ENCODE results near the gene SPRED1.
"Not testable (repeated sequence)": the region's sequence is repeated elsewhere in the genome, so short reads cannot be mapped to it uniquely, and the experiment has no call there.

Gene SPRED1

GRCh38 chr15:38237021-38237420, 15.6 kb upstream of the SPRED1 start:
- not testable (repeated sequence) for DNase-seq

- DNase-seq, result no peak
Observed at GRCh38 chr15:38238311-38238710, 14.3 kb upstream of the SPRED1 start.

- DNase-seq, result peak; percentile 72
Observed at GRCh38 chr15:38242055-38242454, 10.6 kb upstream of the SPRED1 start.

DNA sequence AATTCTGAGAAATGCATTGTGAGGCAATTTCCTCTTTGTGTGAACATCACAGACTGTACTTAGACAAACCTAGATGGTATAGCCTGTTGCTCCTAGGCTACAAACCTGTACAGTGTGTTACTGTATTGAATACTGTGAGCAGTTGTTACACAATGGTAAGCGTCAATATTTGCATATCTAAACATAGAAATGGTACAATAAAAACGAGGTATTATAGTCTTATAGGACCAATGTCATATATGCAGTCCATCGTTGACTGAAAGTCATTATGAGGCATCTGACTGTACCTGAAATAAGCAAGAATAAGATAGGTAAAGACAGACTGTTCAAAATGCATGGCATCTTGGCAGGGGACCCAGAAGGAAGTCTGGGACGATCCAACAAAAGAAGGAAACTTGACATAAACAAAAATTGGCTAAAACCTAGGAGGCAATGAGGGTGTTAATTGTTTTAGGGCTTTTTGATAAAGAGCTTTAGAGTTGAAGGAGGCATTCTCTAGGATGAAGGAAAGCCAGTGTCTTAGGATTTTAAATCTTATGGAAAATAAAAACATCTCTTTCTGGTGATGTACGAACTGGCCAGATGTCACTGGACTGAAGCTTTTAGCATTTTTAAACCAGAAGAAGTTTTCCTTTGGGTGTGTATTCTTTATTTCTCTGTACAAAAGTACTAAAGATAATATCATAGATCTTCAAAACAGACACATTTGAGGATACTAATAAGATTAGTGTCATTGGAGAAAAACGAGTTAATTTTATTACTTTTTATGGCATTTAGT, 9.2 kb upstream of the SPRED1 start:
- peak; percentile 15 for DNase-seq

GRCh38 chr15:38247336-38247735, 5.3 kb upstream of the SPRED1 start:
- no peak for DNase-seq

- peak; percentile 39 for DNase-seq
Observed at GRCh38 chr15:38253351-38253781, 730 bp downstream of the SPRED1 start.

GRCh38 chr15:38254051-38254883, 1.6 kb downstream of the SPRED1 start:
- peak; percentile 66 for DNase-seq

DNA sequence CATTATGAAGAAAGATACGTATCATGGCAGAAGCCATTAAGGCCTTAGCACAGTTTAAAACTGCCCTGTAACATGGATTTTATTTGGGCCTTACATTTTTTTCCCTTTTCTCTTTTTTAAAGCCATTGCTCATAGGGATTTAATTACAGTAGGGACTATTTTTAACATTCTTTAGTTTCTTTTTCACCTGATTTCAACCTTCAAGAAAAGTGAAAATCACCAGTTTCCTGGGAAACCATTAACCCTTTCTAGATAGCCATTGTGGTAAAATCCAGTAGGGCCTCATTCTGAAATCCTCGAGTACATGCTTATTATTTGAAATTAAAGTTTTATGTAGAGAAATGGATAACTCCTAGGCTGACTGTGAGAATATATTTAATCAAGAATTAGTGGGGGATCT, 3.1 kb downstream of the SPRED1 start:
- no peak for DNase-seq

- DNase-seq, result no peak
Observed at GRCh38 chr15:38257676-38258075, 5.0 kb downstream of the SPRED1 start.

DNA sequence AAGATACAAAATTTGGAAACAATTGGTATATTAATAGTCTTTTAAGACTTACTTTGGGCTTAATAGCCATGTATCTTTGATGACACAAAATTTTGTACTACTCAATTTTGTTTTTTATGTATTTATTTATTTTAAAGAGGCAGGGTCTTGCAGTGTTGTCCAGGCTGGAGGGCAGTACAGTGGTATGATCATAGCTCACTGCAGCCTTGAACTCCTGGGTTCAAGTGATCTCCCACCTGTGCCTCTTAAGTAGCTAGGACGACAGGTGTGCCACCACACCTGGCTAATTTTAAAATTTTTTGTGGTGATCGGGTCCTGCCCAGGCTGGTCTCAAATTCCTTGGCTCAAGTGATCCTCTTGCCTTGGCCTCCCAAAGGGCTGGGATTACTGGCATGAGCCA, 6.5 kb downstream of the SPRED1 start:
- DNase-seq, result no peak

GRCh38 chr15:38260077-38260476, 7.4 kb downstream of the SPRED1 start:
- DNase-seq, result no peak

DNA sequence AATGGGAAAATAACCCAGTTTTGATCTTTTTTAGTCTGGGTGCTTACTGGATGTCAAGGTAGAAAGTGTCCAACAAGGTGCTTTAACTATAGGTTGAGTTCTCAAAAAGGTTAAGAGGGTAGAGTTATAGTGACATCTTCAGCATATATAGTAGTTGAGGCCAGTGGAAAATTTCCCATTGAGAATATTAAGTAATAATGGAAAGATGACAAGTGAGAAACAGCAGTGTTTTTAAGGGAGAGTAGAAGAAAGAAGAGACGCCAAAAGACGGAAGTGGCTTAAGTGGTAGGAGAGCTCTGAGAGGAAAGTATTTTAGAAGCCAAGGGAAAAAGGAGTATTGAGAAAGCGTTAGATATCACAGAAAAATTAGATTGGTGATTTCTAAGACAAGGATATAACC, 10.6 kb downstream of the SPRED1 start:
- no peak for DNase-seq

DNA sequence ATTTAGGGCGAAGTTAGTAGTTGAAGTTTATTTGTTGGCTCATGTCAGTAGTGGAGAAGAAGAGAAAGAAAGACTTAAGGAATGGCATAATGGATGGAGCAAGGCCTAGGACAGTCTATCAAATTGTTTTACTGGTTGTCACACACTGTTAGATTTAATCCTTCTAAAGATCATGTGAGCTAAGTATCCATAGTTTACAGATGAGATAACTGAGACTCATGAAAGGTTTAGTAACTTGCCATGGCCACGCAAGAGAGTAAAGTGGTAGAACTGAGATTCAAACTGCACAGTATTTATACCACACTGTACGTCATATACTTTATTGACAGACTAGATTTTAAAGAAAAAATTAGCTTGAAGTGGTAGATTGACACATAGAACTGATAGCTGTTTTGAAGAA, 11.4 kb downstream of the SPRED1 start:
- no peak for DNase-seq

DNA sequence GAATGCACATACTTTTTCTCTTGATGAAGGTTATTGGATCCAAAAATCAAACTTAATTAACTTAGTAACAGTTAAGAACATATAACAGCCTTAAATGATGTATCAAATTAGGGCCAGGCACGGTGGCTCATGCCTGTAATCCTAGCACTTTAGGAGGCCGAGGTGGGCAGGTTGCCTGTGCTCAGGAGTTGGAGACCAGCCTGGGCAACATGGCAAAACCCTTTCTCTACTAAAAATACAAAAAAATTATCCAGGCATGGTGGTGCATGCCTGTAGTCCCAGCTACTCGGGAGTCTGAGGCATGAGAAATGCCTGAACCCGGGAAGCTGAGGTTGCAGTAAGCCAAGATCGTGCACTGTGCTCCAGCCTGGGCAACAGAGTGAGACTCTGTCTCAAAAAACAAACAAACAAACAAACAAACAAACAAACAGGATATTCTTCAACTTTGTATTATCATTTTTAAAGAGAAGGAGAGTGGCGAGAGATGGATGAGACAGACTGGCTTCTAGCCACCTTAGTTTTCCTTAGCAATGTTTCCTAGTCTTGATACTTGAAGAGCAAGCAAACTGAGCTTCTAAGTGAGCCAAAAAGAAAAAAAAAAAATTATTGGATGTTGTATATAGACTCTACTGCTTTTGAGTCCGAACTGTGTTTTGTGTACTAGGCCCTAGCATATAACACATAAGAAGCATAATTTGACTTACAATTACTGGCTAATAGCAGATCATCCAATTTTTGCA, 13.8 kb downstream of the SPRED1 start:
- DNase-seq, result no peak

DNA sequence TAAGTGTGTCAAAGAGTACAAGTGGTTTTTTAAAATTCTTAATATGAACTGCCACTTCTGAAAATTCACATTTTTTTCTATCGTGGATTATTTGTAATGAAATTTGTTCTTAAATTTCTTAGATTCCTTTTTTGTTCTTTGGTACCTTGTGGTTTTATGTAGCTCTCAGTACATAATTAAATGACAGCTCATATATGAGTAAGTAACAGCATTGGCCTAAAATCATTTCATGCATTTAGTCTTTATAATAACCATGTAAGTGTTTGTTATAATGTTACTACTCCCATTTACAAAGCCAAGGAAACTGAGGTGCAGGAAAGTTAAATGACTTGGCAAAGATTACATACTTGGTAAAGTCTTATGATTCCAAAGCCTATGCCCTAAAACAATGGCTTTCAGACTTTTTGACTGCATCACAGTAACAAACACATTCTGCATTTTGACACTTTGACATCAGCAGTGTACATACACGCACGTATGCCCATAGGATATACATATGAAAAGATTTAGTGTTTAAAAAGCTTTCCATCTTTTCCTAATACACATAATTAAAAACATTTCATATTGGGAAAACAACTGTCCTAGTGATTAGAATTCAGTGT, 14.9 kb downstream of the SPRED1 start:
- DNase-seq, result no peak

GRCh38 chr15:38271144-38271543, 18.5 kb downstream of the SPRED1 start:
- no peak for DNase-seq

DNA sequence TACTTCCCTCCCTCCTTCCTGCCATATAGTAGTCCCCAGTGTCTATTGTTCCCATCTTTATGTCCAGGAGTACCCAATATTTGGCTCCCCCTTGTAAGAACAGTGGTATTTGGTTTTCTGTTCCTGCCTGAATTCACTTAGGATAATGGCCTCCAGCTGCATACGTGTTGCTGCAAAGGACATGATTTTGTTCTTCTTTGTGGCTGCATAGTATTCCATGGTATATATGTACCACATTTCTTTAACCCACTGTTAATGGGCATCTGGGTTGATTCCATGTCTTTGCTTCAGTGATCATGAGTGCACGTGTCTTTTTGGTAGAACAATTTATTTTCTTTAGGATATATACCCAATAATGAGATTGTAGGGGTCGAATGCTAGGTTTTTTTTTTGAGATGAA, 19.3 kb downstream of the SPRED1 start:
- DNase-seq, result no peak

- DNase-seq, result not testable (repeated sequence)
Observed at GRCh38 chr15:38272431-38272830, 19.8 kb downstream of the SPRED1 start.

GRCh38 chr15:38274135-38274534, 21.5 kb downstream of the SPRED1 start:
- DNase-seq, result no peak

DNA sequence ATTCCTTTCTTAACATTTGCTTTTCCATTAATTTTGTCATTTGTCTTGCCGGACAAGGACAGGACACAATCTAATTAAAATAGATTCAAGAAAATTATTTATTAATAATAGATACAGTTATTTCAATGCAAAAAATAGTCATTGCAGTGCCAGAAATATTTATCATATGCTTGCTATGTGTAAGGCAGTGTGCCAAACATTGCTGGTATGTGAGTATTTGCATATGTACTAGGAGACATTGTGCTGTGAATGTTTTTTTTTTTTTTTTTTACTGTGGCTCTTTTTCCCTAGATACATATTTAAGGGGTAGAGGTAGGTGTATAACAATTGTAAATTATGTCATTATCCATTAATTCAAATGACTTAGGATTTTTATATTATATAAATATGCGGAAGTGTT, 23.3 kb downstream of the SPRED1 start:
- DNase-seq, result no peak

- not testable (repeated sequence) for DNase-seq
Observed at GRCh38 chr15:38277281-38277680, 24.6 kb downstream of the SPRED1 start.

DNA sequence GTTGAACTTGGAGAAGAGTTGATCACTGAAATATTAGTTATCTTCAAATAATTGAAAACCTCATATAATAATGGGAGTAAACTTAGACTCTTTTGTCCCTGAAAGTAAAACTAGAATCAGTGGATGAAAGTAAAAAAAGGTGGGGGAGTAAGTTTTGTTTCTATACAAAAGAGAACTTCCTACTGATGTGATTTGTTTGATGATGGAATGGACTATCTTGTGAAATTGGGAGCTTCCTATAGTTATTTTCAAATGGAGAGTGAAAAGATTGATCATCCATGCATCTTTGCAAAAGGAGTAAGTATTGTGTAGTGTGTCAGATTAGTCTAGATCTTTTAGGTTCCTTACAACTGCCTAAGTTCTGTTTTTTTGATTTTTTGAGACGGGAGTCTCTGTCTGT, 28.4 kb downstream of the SPRED1 start:
- DNase-seq, result no peak

DNA sequence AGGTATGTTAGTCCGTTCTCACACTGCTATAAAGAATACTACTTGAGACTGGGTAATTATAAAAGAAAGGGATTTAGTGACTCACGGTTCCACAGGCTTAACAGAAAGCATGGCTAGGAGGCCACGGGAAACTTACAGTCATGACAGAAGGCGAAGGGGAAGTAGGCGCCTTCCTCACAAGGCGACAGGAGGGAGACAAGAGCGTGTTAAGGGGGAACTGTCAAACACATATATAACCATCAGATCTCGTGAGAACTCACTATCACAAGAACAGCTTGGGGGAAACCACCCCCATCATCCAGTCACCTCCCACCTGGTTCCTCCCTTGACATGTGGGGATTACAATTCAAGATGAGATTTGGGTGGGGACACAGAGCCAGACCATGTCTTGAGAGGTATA, 30.4 kb downstream of the SPRED1 start:
- no peak for DNase-seq

Data from DMS53 (cell line).